Measurements from ENCODE around the gene ATXN2.

Gene ATXN2

DNA sequence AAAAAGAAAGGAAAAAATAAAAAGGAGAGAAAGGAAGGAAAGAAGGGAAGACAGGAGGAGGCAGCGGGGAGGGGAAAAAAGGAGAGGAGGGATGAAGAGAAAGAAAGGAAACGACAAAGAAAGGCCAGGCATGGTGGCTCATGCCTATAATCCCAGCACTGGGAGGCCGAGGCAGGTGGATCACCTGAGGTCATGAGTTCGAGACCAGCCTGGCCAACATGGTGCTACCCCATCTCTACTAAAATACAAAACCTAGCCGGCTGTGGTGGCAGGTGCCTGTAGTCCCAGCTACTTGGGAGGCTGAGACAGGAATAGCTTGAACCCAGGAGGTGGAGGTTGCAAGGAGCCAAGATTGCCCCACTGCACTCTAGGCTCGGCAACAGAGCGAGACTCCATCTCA is 18.4 kb downstream of the ATXN2 start:
- H3K9me3 ChIP-seq (ENCODE audit: control insufficient read depth, low read length), result no peaks in the 10 kb centered on the region

DNA sequence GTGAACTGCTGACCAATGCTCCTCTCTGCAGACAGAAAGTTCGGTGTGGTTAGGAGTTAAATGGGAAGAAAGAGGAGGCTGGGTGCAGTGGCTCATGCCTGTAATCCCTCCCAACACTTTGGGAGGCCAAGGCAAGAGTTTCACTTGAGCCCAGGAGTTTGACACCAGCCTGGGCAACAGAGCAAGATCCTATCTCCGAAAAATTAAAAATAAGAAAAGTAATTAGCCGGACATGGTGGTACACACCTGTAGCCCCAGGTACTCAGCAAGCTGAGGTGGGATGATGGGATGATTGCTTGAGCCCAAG is 19.0 kb downstream of the ATXN2 start:
- Histone ChIP-seq H2BK15ac (ENCODE audit: low read depth, poor library complexity, severe bottlenecking) (no peak overlapping the region), H2BK12ac (ENCODE audit: low read length in 2 of 2) (no peak overlapping the region), H3K14ac (ENCODE audit: low read length in 2 of 2) (no peak overlapping the region), H3K9ac (ENCODE audit: low read length) (no peak overlapping the region), H3K27me3 (ENCODE audit: control insufficient read depth in 1 of 2, insufficient read depth in 1 of 2, low read length in 2 of 2) (no peaks in the 10 kb centered on the region), H3K9me3 (ENCODE audit: control insufficient read depth, low read length) (no peaks in the 10 kb centered on the region), H4K8ac (ENCODE audit: low read length) (no peak overlapping the region), H3K4me1 (ENCODE audit: control insufficient read depth, insufficient read depth, low read depth, low read length) (peaks cover 8% of the 10 kb centered on the region), H3K4me2 (ENCODE audit: low read length, poor library complexity, severe bottlenecking) (no peak overlapping the region), H3K27ac (ENCODE audit: low read length, poor library complexity, severe bottlenecking) (no peak overlapping the region), H3K18ac (ENCODE audit: low read depth in 1 of 2, low read length in 2 of 2) (peak overlapping the region in 1 of 2 experiments; percentile 74), H2BK120ac (ENCODE audit: low read depth, low read length) (no peak overlapping the region), H3K23ac (ENCODE audit: low read length in 2 of 2) (no peak overlapping the region), H3K4me3 (ENCODE audit: insufficient read depth in 1 of 2, low read depth in 1 of 2, low read length in 2 of 2) (no peak overlapping the region), H2AK5ac (ENCODE audit: low read length, severe bottlenecking) (no peak overlapping the region), H2AFZ (ENCODE audit: low read depth, low read length) (no peak overlapping the region), H3K36me3 (ENCODE audit: control insufficient read depth in 1 of 2, insufficient read depth in 2 of 2, low read depth in 1 of 2, low read length in 2 of 2) (peaks cover 7 to 15% of the 10 kb centered on the region in 2 experiments), H3K79me1 (replicated peaks; ENCODE audit: low read length, poor library complexity, severe bottlenecking) (peaks cover 1% of the 10 kb centered on the region), H3K4ac (ENCODE audit: low read depth in 1 of 2, low read length in 2 of 2) (no peak overlapping the region), H4K91ac (ENCODE audit: low read length) (no peak overlapping the region), H2BK5ac (ENCODE audit: low read depth, low read length, poor library complexity, severe bottlenecking) (peak overlapping the region; percentile 12)
- 100% methylated on average over 3 of the region's 3 CpGs for WGBS
- no peak for DNase-seq

More for the DNA sequence above, 18.4 kb downstream of the ATXN2 start:
- Histone ChIP-seq H2BK5ac (ENCODE audit: low read depth, low read length, poor library complexity, severe bottlenecking) (no peak overlapping the region), H3K23ac (ENCODE audit: low read length in 2 of 2) (no peak overlapping the region), H3K9ac (ENCODE audit: low read length) (no peak overlapping the region), H4K91ac (ENCODE audit: low read length) (peak overlapping the region; percentile 15), H2BK120ac (ENCODE audit: low read depth, low read length) (no peak overlapping the region), H3K4me1 (ENCODE audit: control insufficient read depth, insufficient read depth, low read depth, low read length) (peaks cover 8% of the 10 kb centered on the region), H3K27ac (ENCODE audit: low read length, poor library complexity, severe bottlenecking) (no peak overlapping the region), H2AFZ (ENCODE audit: low read depth, low read length) (no peak overlapping the region), H3K4me2 (ENCODE audit: low read length, poor library complexity, severe bottlenecking) (no peak overlapping the region), H4K8ac (ENCODE audit: low read length) (no peak overlapping the region), H3K18ac (ENCODE audit: low read depth in 1 of 2, low read length in 2 of 2) (no peak overlapping the region), H3K79me1 (replicated peaks; ENCODE audit: low read length, poor library complexity, severe bottlenecking) (no peaks in the 10 kb centered on the region), H3K14ac (ENCODE audit: low read length in 2 of 2) (no peak overlapping the region), H3K27me3 (ENCODE audit: control insufficient read depth in 1 of 2, insufficient read depth in 1 of 2, low read length in 2 of 2) (no peaks in the 10 kb centered on the region), H3K4me3 (ENCODE audit: insufficient read depth in 1 of 2, low read depth in 1 of 2, low read length in 2 of 2) (no peak overlapping the region), H2BK15ac (ENCODE audit: low read depth, poor library complexity, severe bottlenecking) (no peak overlapping the region), H2BK12ac (ENCODE audit: low read length in 2 of 2) (no peak overlapping the region), H2AK5ac (ENCODE audit: low read length, severe bottlenecking) (no peak overlapping the region), H3K36me3 (ENCODE audit: control insufficient read depth in 1 of 2, insufficient read depth in 2 of 2, low read depth in 1 of 2, low read length in 2 of 2) (peaks cover 3 to 15% of the 10 kb centered on the region in 2 experiments), H3K4ac (ENCODE audit: low read depth in 1 of 2, low read length in 2 of 2) (no peak overlapping the region)
- no peak for DNase-seq
- 95% methylated on average over 2 of the region's 7 CpGs for WGBS

DNA sequence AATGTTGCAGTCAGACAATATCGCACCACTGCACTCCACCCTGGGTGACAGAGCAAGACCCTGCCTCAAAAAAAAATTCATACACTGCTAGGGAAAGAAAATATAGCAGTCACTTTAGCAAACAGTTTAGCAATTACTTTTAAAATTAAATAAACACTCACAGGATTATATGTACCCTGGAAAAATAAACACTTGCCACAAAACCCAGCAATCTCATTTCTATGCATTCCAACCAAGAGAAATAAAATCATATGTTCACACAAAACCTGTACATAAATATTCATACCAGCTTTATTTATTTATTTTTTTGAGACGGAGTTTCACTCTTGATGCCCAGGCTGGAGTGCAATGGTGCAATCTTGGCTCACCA is 20.2 kb downstream of the ATXN2 start:
- peak overlapping the region; percentile 62 for H3K27ac ChIP-seq (ENCODE audit: low read length, poor library complexity, severe bottlenecking)
- no peak overlapping the region for H2BK12ac ChIP-seq (ENCODE audit: low read length in 2 of 2)
- no peak overlapping the region for H3K4me3 ChIP-seq (ENCODE audit: insufficient read depth in 1 of 2, low read depth in 1 of 2, low read length in 2 of 2)
- H4K91ac ChIP-seq (ENCODE audit: low read length), result no peak overlapping the region
- H3K27me3 ChIP-seq (ENCODE audit: control insufficient read depth in 1 of 2, insufficient read depth in 1 of 2, low read length in 2 of 2), result no peaks in the 10 kb centered on the region
- H3K79me1 ChIP-seq (replicated peaks; ENCODE audit: low read length, poor library complexity, severe bottlenecking), result peaks cover 1% of the 10 kb centered on the region
- no peak overlapping the region for H3K18ac ChIP-seq (ENCODE audit: low read depth in 1 of 2, low read length in 2 of 2)
- H2AFZ ChIP-seq (ENCODE audit: low read depth, low read length), result no peak overlapping the region
- H4K8ac ChIP-seq (ENCODE audit: low read length), result no peak overlapping the region
- DNase-seq, result peak; percentile 36
- peak overlapping the region in 1 of 2 experiments; percentile 35 for H3K4ac ChIP-seq (ENCODE audit: low read depth in 1 of 2, low read length in 2 of 2)
- H3K23ac ChIP-seq (ENCODE audit: low read length in 2 of 2), result no peak overlapping the region
- 49% methylated on average over 2 of the region's 2 CpGs for WGBS
- H3K14ac ChIP-seq (ENCODE audit: low read length in 2 of 2), result no peak overlapping the region
- peaks cover 9% of the 10 kb centered on the region for H3K4me1 ChIP-seq (ENCODE audit: control insufficient read depth, insufficient read depth, low read depth, low read length)
- H2BK120ac ChIP-seq (ENCODE audit: low read depth, low read length), result no peak overlapping the region
- H2BK15ac ChIP-seq (ENCODE audit: low read depth, poor library complexity, severe bottlenecking), result no peak overlapping the region
- H3K9ac ChIP-seq (ENCODE audit: low read length), result no peak overlapping the region
- no peak overlapping the region for H2BK5ac ChIP-seq (ENCODE audit: low read depth, low read length, poor library complexity, severe bottlenecking)
- peaks cover 7 to 15% of the 10 kb centered on the region in 2 experiments for H3K36me3 ChIP-seq (ENCODE audit: control insufficient read depth in 1 of 2, insufficient read depth in 2 of 2, low read depth in 1 of 2, low read length in 2 of 2)
- no peak overlapping the region for H2AK5ac ChIP-seq (ENCODE audit: low read length, severe bottlenecking)
- no peak overlapping the region for H3K4me2 ChIP-seq (ENCODE audit: low read length, poor library complexity, severe bottlenecking)
- no peaks in the 10 kb centered on the region for H3K9me3 ChIP-seq (ENCODE audit: control insufficient read depth, low read length)

DNA sequence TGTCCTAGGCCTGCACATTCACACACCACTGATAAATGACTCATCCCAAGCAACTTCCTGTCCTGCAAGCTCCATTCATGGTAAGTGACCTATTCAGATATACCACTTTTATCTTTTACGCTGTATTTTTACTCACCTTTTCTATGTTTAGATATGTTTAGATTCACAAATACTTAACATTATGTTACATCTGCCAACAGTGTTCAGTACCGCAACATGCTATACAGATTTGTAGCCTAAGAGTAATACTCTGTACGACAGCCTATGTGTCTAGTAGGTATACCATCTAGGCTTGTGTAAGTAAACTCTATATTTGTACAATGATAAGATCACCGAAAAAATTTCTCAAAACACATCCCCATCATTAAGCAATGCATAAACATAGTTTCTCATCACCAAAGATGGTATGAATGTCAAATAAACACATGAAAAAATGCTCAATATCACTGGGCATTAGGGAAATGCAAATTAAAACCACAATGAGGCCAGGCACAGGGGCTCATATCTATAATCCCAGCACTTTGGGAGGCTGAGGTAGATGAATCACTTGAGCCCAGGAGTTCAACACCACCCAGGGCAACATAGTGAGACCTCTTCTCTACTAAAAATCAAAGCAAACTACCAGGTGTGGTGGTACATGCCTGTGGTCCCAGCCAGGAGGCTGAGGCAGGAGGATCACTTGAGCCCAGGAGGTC is 20.7 kb downstream of the ATXN2 start:
- no peak overlapping the region for H3K18ac ChIP-seq (ENCODE audit: low read depth in 1 of 2, low read length in 2 of 2)
- H3K4me2 ChIP-seq (ENCODE audit: low read length, poor library complexity, severe bottlenecking), result no peak overlapping the region
- no peak overlapping the region for H2BK15ac ChIP-seq (ENCODE audit: low read depth, poor library complexity, severe bottlenecking)
- no peak overlapping the region for H2AK5ac ChIP-seq (ENCODE audit: low read length, severe bottlenecking)
- no peak overlapping the region for H3K9ac ChIP-seq (ENCODE audit: low read length)
- H2AFZ ChIP-seq (ENCODE audit: low read depth, low read length), result no peak overlapping the region
- H3K9me3 ChIP-seq (ENCODE audit: control insufficient read depth, low read length), result no peaks in the 10 kb centered on the region
- H4K91ac ChIP-seq (ENCODE audit: low read length), result no peak overlapping the region
- no peak overlapping the region for H4K8ac ChIP-seq (ENCODE audit: low read length)
- H3K4ac ChIP-seq (ENCODE audit: low read depth in 1 of 2, low read length in 2 of 2), result peak overlapping the region in 1 of 2 experiments; percentile 35
- no peak overlapping the region for H2BK12ac ChIP-seq (ENCODE audit: low read length in 2 of 2)
- peaks cover 1% of the 10 kb centered on the region for H3K79me1 ChIP-seq (replicated peaks; ENCODE audit: low read length, poor library complexity, severe bottlenecking)
- no peak overlapping the region for H2BK120ac ChIP-seq (ENCODE audit: low read depth, low read length)
- DNase-seq, result peak; percentile 92
- peaks cover 9% of the 10 kb centered on the region for H3K4me1 ChIP-seq (ENCODE audit: control insufficient read depth, insufficient read depth, low read depth, low read length)
- H3K36me3 ChIP-seq (ENCODE audit: control insufficient read depth in 1 of 2, insufficient read depth in 2 of 2, low read depth in 1 of 2, low read length in 2 of 2), result peaks cover 7 to 15% of the 10 kb centered on the region in 2 experiments
- no peak overlapping the region for H3K23ac ChIP-seq (ENCODE audit: low read length in 2 of 2)
- no CpG with 5 or more reads among the region's 4 CpGs for WGBS
- H3K4me3 ChIP-seq (ENCODE audit: insufficient read depth in 1 of 2, low read depth in 1 of 2, low read length in 2 of 2), result no peak overlapping the region
- no peak overlapping the region for H2BK5ac ChIP-seq (ENCODE audit: low read depth, low read length, poor library complexity, severe bottlenecking)
- peak overlapping the region; percentile 62 for H3K27ac ChIP-seq (ENCODE audit: low read length, poor library complexity, severe bottlenecking)
- H3K14ac ChIP-seq (ENCODE audit: low read length in 2 of 2), result no peak overlapping the region
- H3K27me3 ChIP-seq (ENCODE audit: control insufficient read depth in 1 of 2, insufficient read depth in 1 of 2, low read length in 2 of 2), result no peaks in the 10 kb centered on the region

Measured in mesenchymal stem cell (in vitro differentiated cells and primary cell).